K562 (cell line): Measurements from ENCODE around the gene OGFR. TPM values are rescaled to one million over a fixed set of nuclear protein-coding genes. Genes with fewer than 3 reads are reported as not detected.

Experiments used
- BRF1 ChIP-seq: IDR thresholded peaks from 3 replicates; pipeline ENCODE4 v1.6.1; 2011; ENCODE audit warnings: borderline replicate concordance, mild to moderate bottlenecking; ENCODE audit not compliant: insufficient read length; ENCODE audit errors: extremely low read depth
- CEBPG ChIP-seq, 3 experiments: fragments of 200-800 bp in 1 of 3; sonication (Bioruptor generic) in 1 of 3; sonication (generic) in 1 of 3; formaldehyde crosslinking in 1 of 3; IDR thresholded peaks in 2 of 3; conservative IDR thresholded peaks in 1 of 3; 2 replicates each; pipeline versions ENCODE4 v1.6.1 to v1.8.0; 2016 to 2022; ENCODE audit warnings: missing compliant biosample characterization in 2 of 3, missing genetic modification characterization in 2 of 3, mild to moderate bottlenecking in 1 of 3, missing genetic modification reagents in 1 of 3
- CGGBP1 ChIP-seq: fragments of 250-450 bp; sonication (Bioruptor Pico); IDR thresholded peaks from 2 replicates; pipeline ENCODE4 v1.9.0; 2021; ENCODE audit warnings: mild to moderate bottlenecking
- EHMT2 ChIP-seq: fragments of 450-650 bp; IDR thresholded peaks from 2 replicates; pipeline ENCODE4 v1.6.1; 2018; ENCODE audit warnings: antibody characterized with exemption
- FOXA3 ChIP-seq, 2 experiments: fragments of 450-650 bp in 1 of 2; sonication (generic) in 1 of 2; formaldehyde crosslinking; IDR thresholded peaks in 1 of 2; conservative IDR thresholded peaks in 1 of 2; 2 replicates each; pipeline versions ENCODE4 v1.4.0 to v1.8.0; 2020 to 2022; ENCODE audit warnings: mild to moderate bottlenecking in 2 of 2, missing genetic modification reagents in 1 of 2
- GABPB2 ChIP-seq: fragments of 250-450 bp; sonication (Bioruptor Pico); conservative IDR thresholded peaks from 2 replicates; pipeline ENCODE4 v1.5.1; 2021; ENCODE audit warnings: mild to moderate bottlenecking
- GTF2E2 ChIP-seq: fragments of 200-800 bp; sonication (Bioruptor generic); IDR thresholded peaks from 2 replicates; pipeline ENCODE4 v1.6.1; 2016; ENCODE audit warnings: missing genetic modification characterization, missing compliant biosample characterization
- HDAC2 ChIP-seq: fragments of 450-650 bp; IDR thresholded peaks from 2 replicates; pipeline ENCODE4 v1.6.1; 2016; ENCODE audit warnings: mild to moderate bottlenecking
- MED1 ChIP-seq: sonication (generic); formaldehyde crosslinking; IDR thresholded peaks from 2 replicates; pipeline ENCODE4 v1.8.1; 2023; ENCODE audit warnings: missing genetic modification reagents, borderline replicate concordance
- PKNOX1 ChIP-seq: fragments of 450-650 bp; IDR thresholded peaks from 2 replicates; pipeline ENCODE4 v1.6.1; 2016
- PML ChIP-seq: IDR thresholded peaks from 2 replicates; pipeline ENCODE4 v1.6.1; 2012; ENCODE audit warnings: low read length, inconsistent platforms
- PRPF4 ChIP-seq: fragments of 200-400 bp; formaldehyde crosslinking; IDR thresholded peaks from one replicate; pipeline ENCODE4 v1.6.1; 2017; ENCODE audit warnings: low read length, low read depth, mild to moderate bottlenecking; ENCODE audit not compliant: insufficient read depth, poor library complexity, severe bottlenecking
- RUNX1 ChIP-seq: sonication (generic); IDR thresholded peaks from 2 replicates; pipeline ENCODE4 v1.6.1; 2016; ENCODE audit warnings: antibody characterized with exemption, low read depth
- TAF15 ChIP-seq: fragments of 200-400 bp; formaldehyde crosslinking; IDR thresholded peaks from 2 replicates; pipeline ENCODE4 v1.6.1; 2017; ENCODE audit warnings: mild to moderate bottlenecking, low read depth, low read length, moderate library complexity
- TBL1XR1 ChIP-seq, 2 experiments: IDR thresholded peaks; 2 replicates each; pipeline ENCODE4 v1.6.1; 2012; ENCODE audit warnings: improper control_type of control experiment in 2 of 2, low read length in 2 of 2, mild to moderate bottlenecking in 1 of 2
- ZBTB26 ChIP-seq: fragments of 450-650 bp; formaldehyde crosslinking; IDR thresholded peaks from 2 replicates; pipeline ENCODE4 v1.4.0; 2022; ENCODE audit warnings: missing genetic modification characterization
- ZBTB9 ChIP-seq: fragments of 450-650 bp; formaldehyde crosslinking; IDR thresholded peaks from 2 replicates; pipeline ENCODE4 v1.4.0; 2020; ENCODE audit warnings: mild to moderate bottlenecking, moderate library complexity
- ZNF174 ChIP-seq: fragments of 250-450 bp; sonication (Bioruptor Pico); IDR thresholded peaks from 2 replicates; pipeline ENCODE4 v1.4.0; 2020; ENCODE audit warnings: mild to moderate bottlenecking
- ZNF518B ChIP-seq: fragments of 250-450 bp; sonication (Bioruptor Pico); IDR thresholded peaks from 2 replicates; pipeline ENCODE4 v1.5.0; 2021; ENCODE audit warnings: mild to moderate bottlenecking, moderate library complexity
- ZNF695 ChIP-seq: fragments of 450-650 bp; formaldehyde crosslinking; IDR thresholded peaks from 2 replicates; pipeline ENCODE4 v1.4.0; 2020; ENCODE audit warnings: mild to moderate bottlenecking, moderate library complexity
- polyA plus RNA-seq, 8 experiments: library from polyadenylated mRNA; depleted of rRNA in 4 of 8; stranded (reverse) in 5 of 8; unstranded in 3 of 8; fragments of >200 nt; fragmentation: Nextera tagmentation in 2 of 8; fragmentation: Illumina TruSeq in 1 of 8; extraction: Ambion mirVana in 2 of 8; extraction: Trizol in 1 of 8; gene quantifications; 2 replicates each; pipeline versions ENCODE4 v1.2.1 to v1.2.3, GENCODE V29; 2011 to 2014; ENCODE audit warnings: inconsistent platforms in 1 of 8, missing spikeins in 1 of 8
- total RNA-seq, 7 experiments: library from RNA; depleted of rRNA in 6 of 7; stranded (reverse); fragments of >200 nt in 6 of 7; fragmentation: Illumina TruSeq in 2 of 7; extraction: Trizol in 2 of 7; gene quantifications; 2 replicates each; pipeline versions ENCODE4 v1.2.1 to v1.2.3, GENCODE V29; 2011 to 2021; ENCODE audit warnings: low replicate concordance in 1 of 7

Gene OGFR
- total and polyA plus RNA-seq, 9 of the 15 experiments (the other 6 are each of a cell fraction or from before 2014, with no cell fraction given): 0.39 to 56.3 (median 17.5) TPM

DNA sequence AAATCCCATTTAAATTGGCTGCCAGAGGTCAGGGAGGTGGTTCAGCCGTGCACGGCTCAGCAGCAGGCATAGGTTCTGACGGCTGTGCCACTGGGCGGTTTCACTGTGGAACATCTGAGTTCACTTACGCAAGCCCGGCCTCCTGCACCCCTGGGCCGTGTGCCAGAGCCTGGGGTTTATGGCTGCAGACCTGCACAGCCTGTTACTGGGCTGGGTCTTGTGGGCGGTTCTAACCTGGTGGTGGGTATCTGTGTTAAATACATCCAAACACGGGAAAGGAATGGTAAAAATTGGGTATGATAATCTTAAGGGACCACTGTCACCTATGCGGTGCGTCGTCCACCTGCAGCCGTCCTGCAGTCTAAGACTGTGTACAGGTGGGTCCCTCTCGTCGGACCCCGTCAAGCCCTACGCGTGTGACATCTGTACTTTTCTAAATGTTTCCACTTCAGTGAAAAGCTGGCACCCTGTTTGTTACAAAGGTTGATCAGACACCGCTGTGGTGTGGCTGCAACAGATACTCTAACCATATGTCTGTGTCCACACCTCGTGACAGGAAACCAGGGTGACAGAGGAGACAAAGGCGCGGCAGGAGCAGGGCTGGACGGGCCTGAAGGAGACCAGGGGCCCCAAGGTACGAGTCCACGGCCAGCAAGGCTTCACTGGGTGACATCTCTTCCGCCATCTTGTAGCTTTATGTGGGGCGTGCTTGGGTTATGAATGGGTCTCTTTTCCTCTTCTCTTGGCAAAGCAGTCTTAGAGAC, 33.7 kb downstream of the OGFR start (continued):
- TF ChIP-seq TAF15: no peak
- no peak for TF ChIP-seq FOXA3 (CRISPR knock-in tag; conservative IDR thresholded peaks at IDR 0.05 in 1 of 2, IDR thresholded peaks at IDR 0.05 in 1 of 2)
- TF ChIP-seq CGGBP1 (CRISPR knock-in tag): no peak
- TF ChIP-seq HDAC2: no peak
- TF ChIP-seq BRF1: no peak
- no peak for TF ChIP-seq ZBTB9 (CRISPR knock-in tag)
- TF ChIP-seq CEBPG (CRISPR knock-in tag; IDR thresholded peaks at IDR 0.05): no peak
- TF ChIP-seq CEBPG (tag; conservative IDR thresholded peaks at IDR 0.05 in 1 of 2, IDR thresholded peaks at IDR 0.05 in 1 of 2): peak in 1 of 2 experiments; percentile 51; a peak in 2 of 4 replicates
- no peak for TF ChIP-seq RUNX1
- no peak for TF ChIP-seq ZNF518B
- TF ChIP-seq PRPF4: no peak
- TF ChIP-seq GABPB2 (CRISPR knock-in tag): no peak
- TF ChIP-seq ZNF174 (CRISPR knock-in tag): no peak
- no peak for TF ChIP-seq PML
- TF ChIP-seq GTF2E2 (tag): no peak
- TF ChIP-seq PKNOX1: no peak
- TF ChIP-seq EHMT2: no peak
- TF ChIP-seq ZBTB26: no peak
- no peak for TF ChIP-seq ZNF695 (CRISPR knock-in tag)
- no peak for TF ChIP-seq TBL1XR1 (IDR thresholded peaks at IDR 0.05; ENCODE audit: low read length in 2 of 2)
- TF ChIP-seq MED1 (CRISPR knock-in tag): no peak
